NT2/D1 (cell line): ENCODE results near the gene FAM181A.

Experiments used
- DNase-seq: peaks from one replicate; pipeline ENCODE4 v3.0.0-alpha.2; 2011; ENCODE audit warnings: low read depth, low spot score
- H3K27me3 ChIP-seq: 2 replicates; pipeline ENCODE4 v1.6.0; 2011; ENCODE audit warnings: mild to moderate bottlenecking; ENCODE audit not compliant: insufficient read length, insufficient read depth
- H3K36me3 ChIP-seq: 2 replicates; pipeline ENCODE4 v1.6.1; 2011; ENCODE audit warnings: mild to moderate bottlenecking, low read length, mixed read lengths; ENCODE audit not compliant: insufficient read depth, insufficient read length
- H3K4me1 ChIP-seq: 2 replicates; pipeline ENCODE4 v1.5.1; 2011; ENCODE audit not compliant: insufficient read depth, insufficient read length
- H3K4me3 ChIP-seq: 2 replicates; pipeline ENCODE4 v1.5.1; 2011; ENCODE audit warnings: low read depth; ENCODE audit not compliant: insufficient read length
- H3K9ac ChIP-seq: 2 replicates; pipeline ENCODE4 v1.6.0; 2011; ENCODE audit warnings: low read depth; ENCODE audit not compliant: insufficient read length
- H3K9me3 ChIP-seq: 2 replicates; pipeline ENCODE4 v1.5.1; 2011; ENCODE audit warnings: mild to moderate bottlenecking, low read length; ENCODE audit not compliant: insufficient read depth
- SUZ12 ChIP-seq: IDR thresholded peaks from 2 replicates; pipeline ENCODE4 v1.6.1; 2011; ENCODE audit not compliant: insufficient read length, insufficient read depth; ENCODE audit errors: extremely low read depth
- YY1 ChIP-seq: IDR thresholded peaks from 2 replicates; pipeline ENCODE4 v1.6.1; 2011; ENCODE audit not compliant: insufficient read length, insufficient read depth
- ZNF274 ChIP-seq: IDR thresholded peaks from 2 replicates; pipeline ENCODE4 v1.6.1; 2011; ENCODE audit warnings: mild to moderate bottlenecking, low read depth, low read length

The FAM181A gene

GRCh38 chr14:93895023-93895604 lies 32.0 kb upstream of the FAM181A start:
- Histone ChIP-seq H3K36me3 (no peaks in the 10 kb centered on the region), H3K27me3 (no peaks in the 10 kb centered on the region), H3K9me3 (peaks cover 9% of the 10 kb centered on the region; the same call in 1 of the 2 replicates), H3K4me1 (peaks cover 9% of the 10 kb centered on the region), H3K9ac (no peak overlapping the region), H3K4me3 (no peak overlapping the region)
- TF ChIP-seq ZNF274: no peak
- TF ChIP-seq YY1: no peak
- no peak for TF ChIP-seq SUZ12
- DNase-seq: no peak

GRCh38 chr14:93897476-93897845 lies 29.7 kb upstream of the FAM181A start:
- DNase-seq: no peak
- no peak for TF ChIP-seq SUZ12
- no peak for TF ChIP-seq YY1
- TF ChIP-seq ZNF274: no peak

GRCh38 chr14:93898081-93898611 lies 29.0 kb upstream of the FAM181A start:
- Histone ChIP-seq H3K9me3 (peaks cover 9% of the 10 kb centered on the region; the same call in 1 of the 2 replicates), H3K4me1 (no peaks in the 10 kb centered on the region), H3K36me3 (no peaks in the 10 kb centered on the region), H3K4me3 (no peak overlapping the region), H3K9ac (no peak overlapping the region), H3K27me3 (no peaks in the 10 kb centered on the region)
- no peak for DNase-seq
- TF ChIP-seq ZNF274 (no peak), SUZ12 (no peak), YY1 (no peak)

More at GRCh38 chr14:93897476-93897845, 29.7 kb upstream of the FAM181A start:
- Histone ChIP-seq H3K27me3 (no peaks in the 10 kb centered on the region), H3K9me3 (peaks cover 9% of the 10 kb centered on the region; the same call in 1 of the 2 replicates), H3K9ac (no peak overlapping the region), H3K36me3 (no peaks in the 10 kb centered on the region), H3K4me1 (peaks cover 2% of the 10 kb centered on the region), H3K4me3 (no peak overlapping the region)

GRCh38 chr14:93898731-93899130 lies 28.4 kb upstream of the FAM181A start:
- no peaks in the 10 kb centered on the region for H3K27me3 ChIP-seq
- no peak for DNase-seq
- H3K9ac ChIP-seq: no peak overlapping the region
- TF ChIP-seq YY1 (no peak), SUZ12 (no peak), ZNF274 (no peak)
- no peaks in the 10 kb centered on the region for H3K36me3 ChIP-seq
- H3K4me1 ChIP-seq: no peaks in the 10 kb centered on the region
- H3K4me3 ChIP-seq: no peak overlapping the region
- H3K9me3 ChIP-seq: peaks cover 9% of the 10 kb centered on the region; the same call in 1 of the 2 replicates

GRCh38 chr14:93901813-93902212 lies 25.3 kb upstream of the FAM181A start:
- TF ChIP-seq YY1 (no peak), ZNF274 (no peak)
- no peak for DNase-seq
- H3K9me3 ChIP-seq: no peaks in the 10 kb centered on the region
- no peak overlapping the region for H3K9ac ChIP-seq
- no peaks in the 10 kb centered on the region for H3K36me3 ChIP-seq
- peaks cover 9% of the 10 kb centered on the region for H3K4me1 ChIP-seq
- H3K4me3 ChIP-seq: no peak overlapping the region
- H3K27me3 ChIP-seq: no peaks in the 10 kb centered on the region

GRCh38 chr14:93902619-93903307 lies 24.4 kb upstream of the FAM181A start:
- H3K9ac ChIP-seq: no peak overlapping the region
- no peak overlapping the region for H3K4me3 ChIP-seq
- H3K27me3 ChIP-seq: no peaks in the 10 kb centered on the region
- no peak for DNase-seq
- TF ChIP-seq SUZ12: no peak
- TF ChIP-seq YY1: no peak
- no peak for TF ChIP-seq ZNF274
- no peaks in the 10 kb centered on the region for H3K9me3 ChIP-seq
- H3K4me1 ChIP-seq: peaks cover 11% of the 10 kb centered on the region
- H3K36me3 ChIP-seq: no peaks in the 10 kb centered on the region

GRCh38 chr14:93903342-93904184 lies 23.6 kb upstream of the FAM181A start:
- Histone ChIP-seq H3K4me3 (no peak overlapping the region), H3K9me3 (no peaks in the 10 kb centered on the region), H3K36me3 (no peaks in the 10 kb centered on the region), H3K4me1 (peaks cover 11% of the 10 kb centered on the region), H3K9ac (no peak overlapping the region), H3K27me3 (no peaks in the 10 kb centered on the region)
- no peak for TF ChIP-seq SUZ12
- no peak for TF ChIP-seq ZNF274
- no peak for TF ChIP-seq YY1
- DNase-seq: no peak
